Adipocyte (in vitro differentiated cells): Measurements from ENCODE around the gene UGT1A10.

Source experiments
- DNase-seq: peaks from one replicate; pipeline ENCODE4 v3.0.0-alpha.2; 2015; ENCODE audit warnings: low read depth
- H3K27me3 ChIP-seq: replicated peaks from 2 replicates; pipeline ENCODE4 v1.7.0; 2013; ENCODE audit warnings: mild to moderate bottlenecking, low read length, moderate library complexity; ENCODE audit not compliant: control insufficient read depth, insufficient read depth
- H3K36me3 ChIP-seq: 2 replicates; pipeline ENCODE4 v1.7.0; 2013; ENCODE audit warnings: low read length, mild to moderate bottlenecking, moderate library complexity; ENCODE audit not compliant: control insufficient read depth, insufficient read depth, severe bottlenecking
- H3K4me1 ChIP-seq: 2 replicates; pipeline ENCODE4 v1.7.0; 2013; ENCODE audit warnings: mild to moderate bottlenecking, low read length, moderate library complexity; ENCODE audit not compliant: control insufficient read depth, insufficient read depth
- H3K4me3 ChIP-seq: 2 replicates; pipeline ENCODE4 v1.7.0; 2013; ENCODE audit warnings: mild to moderate bottlenecking, low read length, moderate library complexity
- H3K9ac ChIP-seq: 2 replicates; pipeline ENCODE4 v1.7.0; 2013; ENCODE audit warnings: mild to moderate bottlenecking, low read length, moderate library complexity
- H3K9me3 ChIP-seq: 2 replicates; pipeline ENCODE4 v1.7.0; 2013; ENCODE audit warnings: mild to moderate bottlenecking, low read length, moderate library complexity; ENCODE audit not compliant: control insufficient read depth

The UGT1A10 gene

GRCh38 chr2:233799716-233800115 lies 163.5 kb downstream of the UGT1A10 start:
- no peak overlapping the region for H3K4me3 ChIP-seq
- H3K4me1 ChIP-seq, result no peaks in the 10 kb centered on the region
- no peak for DNase-seq
- H3K36me3 ChIP-seq, result no peaks in the 10 kb centered on the region
- H3K9me3 ChIP-seq, result no peaks in the 10 kb centered on the region
- peaks cover 32% of the 10 kb centered on the region for H3K27me3 ChIP-seq
- H3K9ac ChIP-seq, result no peak overlapping the region

DNA sequence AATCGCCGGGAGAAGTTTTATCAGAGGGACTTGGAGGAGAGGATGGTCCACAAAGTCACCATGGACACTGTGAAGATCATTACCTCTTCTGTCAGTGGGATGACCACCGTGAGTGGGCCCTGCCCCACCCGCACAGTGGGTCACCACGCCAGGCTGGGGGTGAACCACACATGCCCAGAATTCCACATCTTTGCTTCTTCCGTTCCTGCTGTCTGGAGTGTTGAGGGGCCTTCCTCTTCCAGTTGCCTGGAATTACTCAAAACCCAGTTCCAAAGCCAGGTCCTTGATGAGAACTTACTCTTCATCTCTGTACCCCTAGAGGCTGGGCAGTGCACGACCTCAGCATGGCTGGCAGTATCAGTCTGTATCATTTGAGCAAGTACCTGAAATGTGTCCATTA lies 164.0 kb downstream of the UGT1A10 start:
- Histone ChIP-seq H3K27me3 (peaks cover 32% of the 10 kb centered on the region), H3K9me3 (no peaks in the 10 kb centered on the region), H3K9ac (no peak overlapping the region), H3K4me3 (no peak overlapping the region), H3K36me3 (no peaks in the 10 kb centered on the region), H3K4me1 (no peaks in the 10 kb centered on the region)
- DNase-seq, result no peak

- Histone ChIP-seq H3K9me3 (peaks cover 4% of the 10 kb centered on the region), H3K4me3 (no peak overlapping the region), H3K9ac (no peak overlapping the region), H3K36me3 (no peaks in the 10 kb centered on the region), H3K27me3 (peaks cover 32% of the 10 kb centered on the region), H3K4me1 (no peaks in the 10 kb centered on the region)
- no peak for DNase-seq
Measured at GRCh38 chr2:233801357-233802131, 165.3 kb downstream of the UGT1A10 start.

GRCh38 chr2:233802132-233802815 lies 166.0 kb downstream of the UGT1A10 start:
- Histone ChIP-seq H3K9ac (no peak overlapping the region), H3K4me1 (no peaks in the 10 kb centered on the region), H3K36me3 (no peaks in the 10 kb centered on the region), H3K9me3 (peaks cover 4% of the 10 kb centered on the region), H3K4me3 (no peak overlapping the region), H3K27me3 (peaks cover 32% of the 10 kb centered on the region)
- no peak for DNase-seq

DNA sequence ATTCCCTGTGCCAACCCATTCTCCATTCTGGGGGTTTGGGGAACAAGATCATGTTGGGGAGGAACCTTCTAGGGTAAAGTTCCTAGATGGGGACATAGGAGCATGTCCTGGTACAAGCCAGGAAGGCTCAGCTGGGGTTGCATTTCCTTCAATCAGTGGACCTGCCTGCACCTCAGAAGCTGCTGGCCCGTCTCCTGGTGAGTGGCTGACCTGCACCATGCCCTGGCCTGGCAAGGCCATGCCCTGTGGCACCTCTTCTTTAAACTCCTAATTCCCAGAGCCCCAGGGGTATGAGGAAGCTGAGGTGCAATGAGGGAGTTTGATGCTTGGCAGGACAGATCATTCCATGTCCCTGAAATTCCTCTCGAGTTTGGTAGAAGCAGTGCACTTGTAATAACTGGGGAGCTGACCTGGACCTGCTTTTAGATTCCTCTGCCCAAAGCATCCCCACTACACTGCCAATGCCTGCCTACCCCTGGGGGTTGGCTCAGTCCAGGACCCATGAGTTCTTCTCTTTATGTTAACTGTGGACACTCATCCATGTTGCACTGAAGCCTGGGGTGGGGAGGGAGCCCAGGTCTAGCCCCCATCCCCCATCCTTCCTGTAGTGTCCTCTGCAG lies 167.2 kb downstream of the UGT1A10 start:
- peaks cover 4% of the 10 kb centered on the region for H3K9me3 ChIP-seq
- no peak for DNase-seq
- no peak overlapping the region for H3K9ac ChIP-seq
- H3K36me3 ChIP-seq, result no peaks in the 10 kb centered on the region
- no peaks in the 10 kb centered on the region for H3K4me1 ChIP-seq
- H3K4me3 ChIP-seq, result no peak overlapping the region
- peaks cover 34% of the 10 kb centered on the region for H3K27me3 ChIP-seq

GRCh38 chr2:233803994-233804393 lies 167.7 kb downstream of the UGT1A10 start:
- no peak overlapping the region for H3K4me3 ChIP-seq
- no peak overlapping the region for H3K9ac ChIP-seq
- DNase-seq, result no peak
- H3K9me3 ChIP-seq, result peaks cover 4% of the 10 kb centered on the region
- no peaks in the 10 kb centered on the region for H3K36me3 ChIP-seq
- peaks cover 35% of the 10 kb centered on the region for H3K27me3 ChIP-seq
- no peaks in the 10 kb centered on the region for H3K4me1 ChIP-seq

DNA sequence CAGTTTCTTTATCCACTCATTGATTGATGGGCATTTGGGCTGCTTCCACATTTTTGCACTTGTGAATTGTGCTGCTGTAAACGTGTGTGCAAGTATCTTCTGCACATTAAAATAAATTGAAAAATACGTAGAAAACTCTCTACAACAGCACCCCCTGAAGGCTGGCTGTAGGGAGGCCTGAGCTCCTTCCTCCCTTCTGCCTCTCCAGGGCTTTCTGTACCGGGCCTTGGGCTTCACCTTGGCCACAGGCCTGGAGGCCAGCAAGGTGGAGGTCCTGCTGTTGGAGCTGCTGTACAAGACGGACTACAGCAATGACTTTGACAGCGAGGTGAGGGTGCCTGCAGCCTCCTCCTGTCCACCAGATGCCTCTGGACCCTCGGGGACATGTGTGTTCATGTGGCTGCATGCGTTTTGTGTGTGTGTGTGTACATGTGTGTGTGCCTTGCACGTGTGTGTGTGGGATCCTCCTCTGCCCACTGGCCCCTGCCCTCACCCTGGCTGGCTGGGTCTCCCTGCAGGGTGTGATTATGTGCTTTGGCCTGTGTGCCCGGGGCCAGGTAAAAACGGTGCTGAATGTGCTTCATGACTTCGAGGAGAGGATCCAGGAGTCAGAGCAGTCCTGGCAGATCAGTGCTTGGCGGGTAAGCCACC lies 171.1 kb downstream of the UGT1A10 start:
- peaks cover 4% of the 10 kb centered on the region for H3K9me3 ChIP-seq
- no peaks in the 10 kb centered on the region for H3K4me1 ChIP-seq
- H3K4me3 ChIP-seq, result no peak overlapping the region
- H3K9ac ChIP-seq, result no peak overlapping the region
- H3K27me3 ChIP-seq, result peaks cover 28% of the 10 kb centered on the region
- H3K36me3 ChIP-seq, result no peaks in the 10 kb centered on the region
- no peak for DNase-seq

GRCh38 chr2:233807966-233808935 lies 172.0 kb downstream of the UGT1A10 start:
- Histone ChIP-seq H3K4me3 (no peak overlapping the region), H3K9me3 (peaks cover 4% of the 10 kb centered on the region), H3K27me3 (peaks cover 20% of the 10 kb centered on the region), H3K36me3 (no peaks in the 10 kb centered on the region), H3K4me1 (no peaks in the 10 kb centered on the region), H3K9ac (no peak overlapping the region)
- no peak for DNase-seq

- Histone ChIP-seq H3K9ac (no peak overlapping the region), H3K4me1 (no peaks in the 10 kb centered on the region), H3K27me3 (peaks cover 20% of the 10 kb centered on the region), H3K9me3 (peaks cover 4% of the 10 kb centered on the region), H3K4me3 (no peak overlapping the region), H3K36me3 (no peaks in the 10 kb centered on the region)
- DNase-seq, result no peak
Measured at GRCh38 chr2:233810385-233810784, 174.1 kb downstream of the UGT1A10 start.

GRCh38 chr2:233811087-233811486 lies 174.8 kb downstream of the UGT1A10 start:
- Histone ChIP-seq H3K9ac (no peak overlapping the region), H3K4me3 (no peak overlapping the region), H3K27me3 (peaks cover 20% of the 10 kb centered on the region), H3K4me1 (peaks cover 2% of the 10 kb centered on the region), H3K36me3 (no peaks in the 10 kb centered on the region), H3K9me3 (peaks cover 4% of the 10 kb centered on the region)
- no peak for DNase-seq
